Mesodermal cell (in vitro differentiated cells): ENCODE results near the gene PITPNC1. TPM values are rescaled to one million over a fixed set of nuclear protein-coding genes. Genes with fewer than 3 reads are reported as not detected.
"Not testable (repeated sequence)": the region's sequence is repeated elsewhere in the genome, so short reads cannot be mapped to it uniquely, and the experiment has no call there.

Experiments used
- H3K27ac ChIP-seq: 2 replicates; pipeline ENCODE4 v1.7.0; 2013; ENCODE audit warnings: mild to moderate bottlenecking, low read depth, low read length, moderate library complexity; ENCODE audit not compliant: severe bottlenecking
- H3K36me3 ChIP-seq: 2 replicates; pipeline ENCODE4 v1.7.1; 2013; ENCODE audit warnings: mild to moderate bottlenecking, low read length, moderate library complexity; ENCODE audit not compliant: control insufficient read depth, insufficient read depth
- H3K4me1 ChIP-seq: one replicate; pipeline ENCODE4 v1.7.1; 2013; ENCODE audit warnings: mild to moderate bottlenecking, low read length; ENCODE audit not compliant: insufficient read depth, control insufficient read depth, poor library complexity, severe bottlenecking
- H3K4me3 ChIP-seq: 2 replicates; pipeline ENCODE4 v1.7.0; 2013; ENCODE audit warnings: low read length, control low read depth, mild to moderate bottlenecking; ENCODE audit not compliant: insufficient read depth, poor library complexity, severe bottlenecking; ENCODE audit errors: extremely low read depth
- H3K9me3 ChIP-seq: 2 replicates; pipeline ENCODE4 v1.7.1; 2013; ENCODE audit warnings: mild to moderate bottlenecking, low read length, moderate library complexity; ENCODE audit not compliant: control insufficient read depth
- WGBS, 2 experiments: methylation state at CpG; one replicate each; pipeline ENCODE4 v1.1.5; 2013; ENCODE audit warnings: missing lambda C conversion rate in 2 of 2; ENCODE audit not compliant: insufficient coverage in 2 of 2; 5-methylcytosine and 5-hydroxymethylcytosine counted together
- polyA plus RNA-seq, 2 experiments: library from polyadenylated mRNA; stranded (reverse); fragments of 50-300 nt; gene quantifications; one replicate each; pipeline ENCODE4 v1.2.3, GENCODE V29; 2013

The PITPNC1 gene
- polyA plus RNA-seq (2013, experiment 1 of 2), result 24.6 TPM
- polyA plus RNA-seq (2013, experiment 2 of 2), result 22.2 TPM

GRCh38 chr17:67376737-67377487, at the start of gene PITPNC1:
Gene PITPNC1, plus strand, starts transcription at chr17:67377281.
- peak within 1 kb of the TSS; percentile 72 for H3K27ac ChIP-seq
- H3K4me1 ChIP-seq, result peaks cover 6% of the 10 kb centered on the region
- H3K9me3 ChIP-seq, result no peaks in the 10 kb centered on the region
- peaks cover 10% of the 10 kb centered on the region for H3K36me3 ChIP-seq
- WGBS, 2 experiments, result 1% methylated on average over 35 to 52 of the region's 56 CpGs
- peak within 1 kb of the TSS; percentile 92 for H3K4me3 ChIP-seq

GRCh38 chr17:67328026-67328425, 49.1 kb upstream of the PITPNC1 start:
- H3K4me1 ChIP-seq, result no peaks in the 10 kb centered on the region
- no peak overlapping the region for H3K4me3 ChIP-seq
- H3K36me3 ChIP-seq, result no peaks in the 10 kb centered on the region
- H3K9me3 ChIP-seq, result peaks cover 4% of the 10 kb centered on the region
- 80 to 100% methylated on average over 1 of the region's 3 CpGs for WGBS, 2 experiments
- no peak overlapping the region for H3K27ac ChIP-seq

- WGBS, 2 experiments, result 86 to 89% methylated on average over 7 to 8 of the region's 8 CpGs
- H3K4me3 ChIP-seq, H3K36me3 ChIP-seq, H3K4me1 ChIP-seq, H3K27ac ChIP-seq, H3K9me3 ChIP-seq: not testable (repeated sequence)
These were observed 45.5 kb upstream of the PITPNC1 start for GRCh38 chr17:67331381-67332161.

GRCh38 chr17:67332162-67332508, 44.9 kb upstream of the PITPNC1 start:
- not testable (repeated sequence) for H3K27ac ChIP-seq, H3K4me3 ChIP-seq, H3K9me3 ChIP-seq, H3K36me3 ChIP-seq, H3K4me1 ChIP-seq
- 100% methylated on average over 1 of the region's 1 CpG for WGBS, 2 experiments

GRCh38 chr17:67335245-67335835, 41.7 kb upstream of the PITPNC1 start:
- Histone ChIP-seq H3K36me3 (peaks cover 26% of the 10 kb centered on the region), H3K9me3 (no peaks in the 10 kb centered on the region), H3K4me3 (no peak overlapping the region), H3K27ac (no peak overlapping the region), H3K4me1 (no peaks in the 10 kb centered on the region)
- WGBS, 2 experiments, result 78 to 88% methylated on average over 3 to 5 of the region's 5 CpGs

- WGBS, 2 experiments, result 83 to 99% methylated on average over 7 to 12 of the region's 12 CpGs
- no peaks in the 10 kb centered on the region for H3K9me3 ChIP-seq
- no peaks in the 10 kb centered on the region for H3K4me1 ChIP-seq
- H3K4me3 ChIP-seq, result no peak overlapping the region
- H3K27ac ChIP-seq, result no peak overlapping the region
- peaks cover 40% of the 10 kb centered on the region for H3K36me3 ChIP-seq
These were observed 40.2 kb upstream of the PITPNC1 start for GRCh38 chr17:67336859-67337258.

- H3K9me3 ChIP-seq, H3K4me1 ChIP-seq, H3K27ac ChIP-seq, H3K4me3 ChIP-seq: not testable (repeated sequence)
- 96 to 100% methylated on average over 1 to 5 of the region's 7 CpGs for WGBS, 2 experiments
- H3K36me3 ChIP-seq, result peaks cover 52% of the 10 kb centered on the region
These were observed 38.7 kb upstream of the PITPNC1 start for GRCh38 chr17:67338353-67338752.

- Histone ChIP-seq H3K4me1 (no peaks in the 10 kb centered on the region), H3K9me3 (no peaks in the 10 kb centered on the region), H3K36me3 (peaks cover 88% of the 10 kb centered on the region), H3K4me3 (no peak overlapping the region), H3K27ac (no peak overlapping the region)
- WGBS, 2 experiments, result 93 to 99% methylated on average over 5 of the region's 5 CpGs
These were observed 33.8 kb upstream of the PITPNC1 start for GRCh38 chr17:67343237-67343636.

GRCh38 chr17:67347826-67348225, 29.3 kb upstream of the PITPNC1 start:
- Histone ChIP-seq H3K4me1 (no peaks in the 10 kb centered on the region), H3K27ac (no peak overlapping the region), H3K36me3 (peaks cover 88% of the 10 kb centered on the region), H3K9me3 (no peaks in the 10 kb centered on the region), H3K4me3 (no peak overlapping the region)
- no CpG with 5 or more reads among the region's 3 CpGs for WGBS, 2 experiments

- no peaks in the 10 kb centered on the region for H3K9me3 ChIP-seq
- no CpG with 5 or more reads among the region's 1 CpG for WGBS, 2 experiments
- H3K27ac ChIP-seq, result no peak overlapping the region
- no peaks in the 10 kb centered on the region for H3K4me1 ChIP-seq
- H3K36me3 ChIP-seq, result peaks cover 89% of the 10 kb centered on the region
- H3K4me3 ChIP-seq, result no peak overlapping the region
These were observed 27.7 kb upstream of the PITPNC1 start for GRCh38 chr17:67349420-67349819.
